GM21367 (cell line): ENCODE data around the gene PRRT1.
"Not testable (repeated sequence)": the region's sequence is repeated elsewhere in the genome, so short reads cannot be mapped to it uniquely, and the experiment has no call there.

Experiments
- ATAC-seq: cut with Tn5 transposase; IDR thresholded peaks from one replicate; pipeline ENCODE4 v1.9.1; 2021; ENCODE audit not compliant: unreplicated experiment

The PRRT1 gene

DNA sequence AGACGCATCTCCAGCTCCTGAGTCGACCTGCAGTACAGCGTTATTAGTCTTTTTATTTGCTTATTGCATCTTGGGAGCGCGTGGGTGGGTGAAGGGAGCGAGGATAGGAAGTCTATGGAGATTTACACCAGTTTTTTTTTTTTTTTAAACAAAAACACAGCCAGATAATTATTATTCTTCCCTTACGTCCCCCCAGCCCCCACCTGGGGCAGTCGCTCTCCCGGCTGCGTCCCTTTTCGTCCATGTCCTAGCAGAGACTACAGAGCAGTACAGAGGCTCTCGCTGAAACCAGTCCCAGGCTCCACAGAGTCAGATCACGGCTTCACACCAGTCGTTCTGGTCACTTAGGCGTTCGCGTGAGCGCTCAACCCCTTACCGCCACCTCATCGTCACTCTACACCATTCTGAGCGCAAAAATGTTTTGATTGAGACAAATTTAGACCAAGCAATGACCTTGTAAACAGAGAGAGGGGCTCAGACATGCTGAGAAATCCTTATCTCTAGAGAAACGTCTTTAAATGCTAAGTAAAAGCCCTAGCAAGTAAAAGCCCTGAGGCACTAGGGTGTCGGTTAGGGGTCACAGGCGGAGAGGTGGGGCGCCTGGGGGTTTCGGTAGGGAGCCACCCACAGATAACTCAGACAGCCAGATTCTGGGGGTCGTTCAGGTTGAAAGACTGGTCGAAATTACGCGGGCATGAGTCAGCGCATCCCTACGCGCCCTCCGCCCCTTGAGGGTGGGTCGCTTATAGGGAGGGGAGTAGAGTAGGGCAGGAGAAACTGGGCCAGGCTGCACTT, 1.2 kb upstream of the PRRT1 start:
- no peak for ATAC-seq

DNA sequence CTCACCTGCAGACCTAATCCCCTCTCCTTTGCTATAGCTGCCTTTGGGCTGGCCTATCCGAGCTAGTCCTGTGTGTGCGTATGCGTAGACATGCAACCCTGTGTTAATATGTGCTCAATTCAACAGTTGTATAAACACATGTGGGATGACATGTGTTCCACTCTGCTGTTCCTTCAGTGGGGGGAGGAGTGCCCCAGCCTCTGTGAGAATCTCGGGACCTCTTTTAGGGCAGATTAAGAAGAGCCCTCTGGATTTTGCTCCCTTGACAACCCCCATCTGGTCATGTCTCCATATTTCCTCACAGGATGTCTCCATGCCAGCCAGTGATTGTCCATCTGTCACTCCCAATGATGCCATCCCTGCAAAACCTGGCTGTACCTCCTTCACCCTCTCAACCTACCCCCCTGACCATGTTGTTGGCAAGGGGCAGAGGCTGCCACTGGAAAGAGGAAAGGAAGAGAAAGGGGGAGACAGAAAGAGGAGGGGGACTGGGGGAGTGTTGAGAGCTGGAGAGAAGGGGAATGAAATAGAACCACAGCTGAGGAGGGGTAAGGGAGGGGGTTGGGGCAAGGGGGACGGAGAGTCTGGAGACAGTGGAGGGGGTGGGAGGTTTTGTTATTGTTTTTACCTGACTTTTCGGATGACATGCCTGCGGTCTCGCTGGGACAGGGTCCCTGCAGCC, 417 bp downstream of the PRRT1 start:
- no peak for ATAC-seq

DNA sequence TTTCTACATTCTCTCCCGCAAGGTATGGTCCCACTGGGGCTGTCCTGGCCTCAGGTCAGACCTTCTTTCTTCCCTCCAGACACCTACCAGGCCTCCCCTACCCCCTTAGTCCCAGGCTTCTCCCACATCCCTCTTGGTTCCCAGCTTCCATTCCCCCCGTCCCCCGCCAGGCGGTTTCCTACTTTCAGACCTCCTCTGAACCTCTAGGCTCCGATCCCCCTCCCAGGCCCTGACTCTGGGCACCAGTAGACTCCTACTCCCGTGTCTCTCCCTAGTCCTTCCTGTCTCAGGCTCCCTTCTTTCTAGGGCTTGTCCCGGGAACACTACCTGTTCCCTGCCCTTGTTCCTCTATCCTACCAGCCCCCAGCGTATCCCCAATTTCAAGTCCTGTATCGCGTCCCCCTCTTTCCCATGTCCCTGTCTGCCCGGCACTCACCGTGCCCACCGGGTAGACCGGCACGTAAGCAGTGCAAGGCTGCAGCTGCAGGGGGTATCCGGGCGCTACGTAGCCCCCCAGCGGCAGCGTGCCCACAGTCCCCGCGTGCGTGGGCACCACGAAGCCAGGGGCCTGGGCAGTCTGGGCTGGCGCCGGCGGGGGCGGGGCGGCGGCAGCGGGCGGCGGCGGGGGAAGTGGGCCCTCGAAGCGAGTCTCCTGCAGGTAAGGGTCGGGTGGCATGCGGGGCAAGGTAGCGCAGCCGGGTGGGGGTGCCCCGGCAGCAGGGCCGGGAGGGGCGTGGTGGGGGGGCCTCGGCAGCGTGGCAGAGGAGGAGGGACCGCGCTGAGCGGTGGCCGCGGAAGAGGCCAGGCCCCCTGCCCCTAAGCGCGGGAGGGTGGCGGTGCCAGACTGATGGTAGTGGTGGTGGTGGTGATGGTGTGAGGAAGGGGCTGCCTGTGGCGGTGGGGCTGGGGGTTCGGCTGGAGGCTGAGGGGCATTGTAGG, 1.5 kb downstream of the PRRT1 start:
- ATAC-seq, result no peak

DNA sequence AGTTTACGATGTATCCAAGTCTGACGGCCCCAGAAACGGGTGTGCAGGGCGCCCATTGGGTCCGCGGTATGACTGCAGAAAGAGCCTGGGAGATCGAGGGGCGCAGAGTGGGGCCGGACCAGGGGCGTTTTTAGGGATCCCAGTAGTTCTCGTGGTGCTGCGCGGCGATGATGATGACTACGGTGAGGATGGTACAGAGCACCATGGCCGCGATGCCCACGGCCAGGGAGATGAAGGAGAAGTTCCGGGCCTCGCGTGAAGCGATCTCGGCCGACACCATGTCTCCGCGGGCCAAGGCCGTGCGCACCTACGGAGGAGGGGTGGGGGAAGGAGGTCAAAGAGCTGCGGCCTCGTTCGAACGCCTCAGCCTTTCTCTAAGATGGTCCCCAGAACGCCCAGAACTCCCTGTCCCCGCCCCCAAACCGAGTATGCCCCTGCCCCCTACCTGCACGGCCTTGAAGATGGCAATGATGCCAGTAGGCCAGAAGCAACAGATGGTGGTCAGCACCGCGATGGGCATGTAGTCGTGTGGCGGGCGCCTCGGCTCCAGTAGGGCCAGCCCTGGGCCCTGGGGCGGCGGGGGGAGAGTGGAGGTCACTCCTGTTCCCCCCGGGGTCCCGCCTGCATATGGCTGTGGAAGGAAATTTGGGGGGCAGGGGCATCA, 2.5 kb downstream of the PRRT1 start:
- no peak for ATAC-seq

DNA sequence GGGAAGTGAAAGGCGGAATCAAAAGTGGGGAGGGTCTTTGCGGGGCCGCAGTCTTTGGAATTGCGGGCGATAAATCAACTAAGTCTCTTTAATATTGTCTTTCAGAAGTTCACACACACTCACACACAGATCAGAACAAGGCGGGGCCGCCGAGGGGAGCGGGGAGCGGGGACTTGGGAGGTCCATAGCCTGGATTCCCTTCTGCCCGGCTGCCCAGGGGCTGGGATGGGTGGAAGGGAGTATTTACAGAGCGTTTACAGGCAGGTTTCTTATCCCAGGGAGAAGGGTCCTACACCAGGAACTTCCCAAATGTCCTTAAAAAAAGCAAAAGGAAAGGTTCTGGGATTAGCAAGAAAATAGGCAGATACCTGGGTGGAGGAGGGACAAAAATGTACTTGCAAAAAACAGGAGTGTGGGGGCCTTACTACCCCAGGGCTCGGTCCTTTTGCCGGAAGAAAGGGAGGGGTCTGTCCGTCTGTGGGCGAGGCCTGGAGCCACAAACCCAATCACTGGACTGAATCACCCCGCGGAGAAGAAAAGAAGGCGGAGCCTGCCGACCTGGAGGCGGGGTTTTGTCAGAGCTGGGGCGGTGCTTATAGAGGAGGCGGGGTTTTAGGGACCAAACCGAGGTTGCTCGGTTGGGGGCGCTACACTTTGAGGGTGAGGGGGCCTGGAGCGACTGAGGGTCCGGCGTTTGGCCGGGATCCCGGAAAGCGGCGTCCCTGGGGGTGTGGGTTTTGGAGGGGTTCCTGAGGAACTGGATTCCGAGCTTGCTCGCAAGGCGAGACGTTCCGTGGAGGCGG, 3.2 kb downstream of the PRRT1 start:
- ATAC-seq, result no peak

DNA sequence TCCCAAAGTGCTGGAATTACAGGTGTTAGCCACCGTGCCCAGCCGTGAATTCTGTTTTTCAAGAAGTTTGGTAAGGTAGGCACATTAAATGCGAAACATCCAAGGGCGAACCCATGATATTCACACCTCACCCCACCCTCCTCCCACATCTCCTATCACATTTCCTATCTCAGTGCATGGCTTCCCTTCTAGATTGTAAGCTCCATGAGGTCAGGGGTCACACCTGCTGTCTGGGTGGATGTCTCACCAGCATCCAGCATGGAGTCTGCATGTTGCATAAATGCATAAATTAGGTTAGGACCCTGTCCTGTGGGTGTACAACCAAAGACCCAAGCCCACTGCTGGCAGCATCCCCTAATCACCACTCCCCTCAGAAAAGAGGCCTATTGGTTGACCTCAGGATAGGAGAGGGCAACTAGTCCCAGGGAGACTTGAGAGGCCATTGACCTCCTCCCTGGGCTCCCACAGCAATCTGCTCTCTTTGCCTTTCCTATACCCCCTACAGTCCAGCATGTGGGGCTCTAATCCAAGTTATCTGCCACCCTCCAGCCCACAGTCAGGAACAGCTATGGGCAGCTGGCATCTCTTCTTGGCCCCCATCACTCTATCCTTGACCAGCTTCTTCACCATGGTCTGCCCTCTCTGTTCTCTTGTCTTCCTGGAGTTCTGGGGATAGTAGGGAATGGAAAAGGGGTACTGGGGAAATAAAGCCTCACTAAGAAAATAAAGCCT, 4.2 kb downstream of the PRRT1 start:
- no peak for ATAC-seq

DNA sequence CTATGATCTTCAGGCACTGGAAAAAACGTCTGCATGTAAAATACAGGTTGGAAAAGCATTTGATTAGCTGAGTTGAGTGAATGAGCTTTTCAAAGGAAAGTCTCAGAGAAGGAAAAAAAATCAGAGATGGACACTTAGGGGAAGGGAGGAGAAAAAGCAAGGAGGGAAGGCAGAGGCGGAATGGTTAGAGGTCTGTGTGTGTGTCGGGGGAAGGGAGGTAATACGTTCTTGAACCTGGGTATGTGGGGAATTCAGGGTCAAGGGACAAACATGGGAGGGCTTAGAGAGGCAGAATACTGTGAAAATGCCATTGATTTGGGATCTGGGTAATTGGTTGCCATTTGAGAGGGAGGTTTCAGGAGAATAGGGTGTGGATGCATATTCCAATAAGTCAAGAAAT, 5.1 kb downstream of the PRRT1 start:
- ATAC-seq, result no peak

DNA sequence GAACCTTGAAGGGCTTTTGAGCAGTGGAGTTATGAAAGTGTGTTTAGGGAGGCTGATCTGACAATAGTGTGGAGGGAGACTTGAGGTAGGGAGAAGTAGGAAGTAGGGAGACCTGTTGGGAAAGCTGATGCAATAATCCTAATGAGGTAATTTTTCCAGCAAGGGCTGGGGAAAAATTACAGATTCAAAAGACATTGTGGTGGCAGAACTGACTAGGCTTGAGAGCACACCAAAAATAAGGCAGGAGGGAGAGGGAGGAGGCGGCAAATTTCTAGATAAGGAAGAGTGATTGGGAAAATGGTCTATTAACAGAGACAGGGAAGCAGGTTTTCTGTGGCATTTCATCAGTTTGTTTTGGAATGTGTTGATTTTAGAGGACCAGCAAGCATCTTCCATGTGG, 5.5 kb downstream of the PRRT1 start:
- ATAC-seq, result no peak

DNA sequence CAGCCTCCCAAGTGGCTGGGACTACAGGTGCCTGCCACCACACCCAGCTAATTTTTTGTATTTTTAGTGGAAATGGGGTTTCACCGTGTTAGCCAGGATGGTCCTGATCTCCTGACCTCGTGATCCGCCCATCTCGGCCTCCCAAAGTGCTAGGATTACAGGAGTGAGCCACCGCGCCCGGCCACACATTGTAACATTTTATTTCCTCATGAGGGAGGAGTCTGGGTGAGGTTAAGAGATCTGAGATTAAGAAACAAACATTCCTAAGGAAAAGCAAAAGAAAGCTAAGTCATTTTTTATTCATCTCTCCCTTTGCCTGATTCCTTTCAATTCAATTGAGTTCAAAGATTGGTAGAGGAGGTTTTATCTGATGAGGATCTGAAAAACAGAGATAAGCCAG, 7.5 kb downstream of the PRRT1 start:
- ATAC-seq, result not testable (repeated sequence)

DNA sequence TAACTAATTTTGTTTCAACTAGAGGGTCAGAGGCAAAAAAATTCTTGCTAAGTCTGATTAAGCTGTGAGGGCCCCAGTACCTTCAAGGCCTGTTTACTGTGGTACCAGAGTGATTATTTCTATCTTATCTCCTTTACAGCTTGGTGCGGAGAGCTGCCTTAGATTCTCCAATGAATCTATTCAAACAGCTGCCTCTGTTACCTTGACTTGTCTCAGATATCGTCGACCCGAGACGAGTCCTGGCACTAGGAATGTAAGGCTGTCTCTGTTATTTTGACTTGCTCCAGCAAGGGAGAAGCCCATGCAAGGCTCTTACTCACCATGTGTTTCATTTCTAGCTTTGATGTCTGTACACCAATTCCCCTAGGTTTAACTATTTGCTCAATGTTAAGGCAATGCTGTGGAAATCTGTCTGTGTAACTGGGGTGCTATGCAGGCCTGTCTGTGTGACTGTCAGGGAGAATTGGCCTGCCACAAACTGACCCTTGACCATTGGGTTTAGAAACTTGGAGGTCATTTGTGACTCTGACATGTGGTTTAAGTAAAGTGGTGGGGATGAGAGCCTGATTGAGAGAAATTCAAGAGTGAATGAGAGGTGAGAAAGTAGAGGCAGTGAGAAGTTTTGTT, 11.2 kb downstream of the PRRT1 start:
- ATAC-seq, result no peak

DNA sequence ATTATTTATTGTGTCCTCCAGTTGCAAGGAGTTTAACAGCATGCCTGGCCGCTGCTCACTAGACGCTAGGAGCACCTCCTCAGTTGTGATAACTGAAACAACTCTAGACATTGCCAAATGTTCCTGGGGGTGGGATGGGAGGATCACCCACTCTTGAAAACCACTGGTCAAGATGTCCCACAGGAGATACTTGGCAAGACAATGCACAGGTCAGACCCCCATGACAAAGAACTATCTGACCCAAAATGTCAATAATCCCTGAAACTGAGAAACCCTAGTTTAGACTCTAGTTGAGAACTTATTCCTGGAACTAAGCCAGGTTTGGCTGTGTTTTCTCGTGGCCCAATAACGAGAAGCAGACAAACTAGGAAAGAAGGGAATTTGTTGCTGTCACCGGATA, 12.1 kb downstream of the PRRT1 start:
- no peak for ATAC-seq

DNA sequence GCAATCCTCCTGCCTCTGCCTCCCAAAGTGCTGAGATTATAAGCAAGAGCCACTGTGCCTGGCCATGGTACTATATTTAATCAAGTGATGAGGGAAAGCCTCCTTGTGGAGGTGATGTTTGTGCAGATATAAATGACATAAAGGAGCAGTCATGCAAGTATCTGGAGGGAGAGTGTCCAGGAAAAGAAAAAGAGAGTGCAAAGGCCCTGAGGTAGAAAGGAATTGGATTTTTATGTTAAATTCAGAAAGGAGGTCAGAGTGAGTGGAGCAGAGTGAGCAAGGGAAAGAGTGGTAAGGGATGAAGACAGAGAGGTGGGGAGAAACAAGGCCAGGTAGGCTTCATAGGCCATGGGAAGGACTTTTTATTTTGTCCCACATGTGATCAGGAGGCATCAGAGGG, 14.3 kb downstream of the PRRT1 start:
- ATAC-seq, result no peak

DNA sequence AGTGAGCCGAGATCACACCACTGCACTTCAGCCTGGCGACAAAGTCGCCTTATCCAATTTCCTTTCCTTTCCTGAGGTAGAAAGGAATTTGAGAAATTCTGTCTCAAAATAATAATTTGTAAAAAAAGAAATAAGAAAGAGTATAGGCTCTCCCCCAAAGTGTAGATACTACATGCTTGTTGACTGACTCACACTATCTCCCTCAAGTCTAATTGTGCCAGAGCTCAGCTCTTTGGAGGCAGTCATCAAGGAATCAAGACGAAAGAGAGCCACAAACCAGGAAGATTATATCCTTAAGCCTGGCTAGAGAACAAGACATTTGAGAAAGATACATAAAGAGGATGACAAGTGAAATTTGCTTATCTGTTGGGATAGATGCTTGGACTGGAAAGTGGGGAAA, 18.0 kb downstream of the PRRT1 start:
- ATAC-seq, result no peak

DNA sequence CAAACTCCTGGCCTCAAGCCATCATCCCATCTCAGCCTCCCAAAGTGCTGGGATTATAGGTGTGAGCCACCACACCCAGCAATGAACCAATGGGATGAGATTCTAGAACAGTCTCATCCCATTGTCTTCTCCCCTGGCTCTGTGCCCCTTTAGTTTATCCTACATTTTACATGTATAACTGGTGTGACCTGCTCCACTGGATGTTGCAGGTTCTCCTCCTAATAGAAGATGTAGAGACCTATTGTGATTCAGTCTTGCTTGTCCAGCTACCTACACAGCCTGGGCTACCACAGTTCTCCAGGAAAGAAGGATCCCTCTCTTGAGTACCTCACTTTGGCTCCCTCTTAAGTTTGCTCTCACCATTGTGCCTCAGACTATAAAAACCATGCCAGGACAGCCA, 19.6 kb downstream of the PRRT1 start:
- no peak for ATAC-seq

DNA sequence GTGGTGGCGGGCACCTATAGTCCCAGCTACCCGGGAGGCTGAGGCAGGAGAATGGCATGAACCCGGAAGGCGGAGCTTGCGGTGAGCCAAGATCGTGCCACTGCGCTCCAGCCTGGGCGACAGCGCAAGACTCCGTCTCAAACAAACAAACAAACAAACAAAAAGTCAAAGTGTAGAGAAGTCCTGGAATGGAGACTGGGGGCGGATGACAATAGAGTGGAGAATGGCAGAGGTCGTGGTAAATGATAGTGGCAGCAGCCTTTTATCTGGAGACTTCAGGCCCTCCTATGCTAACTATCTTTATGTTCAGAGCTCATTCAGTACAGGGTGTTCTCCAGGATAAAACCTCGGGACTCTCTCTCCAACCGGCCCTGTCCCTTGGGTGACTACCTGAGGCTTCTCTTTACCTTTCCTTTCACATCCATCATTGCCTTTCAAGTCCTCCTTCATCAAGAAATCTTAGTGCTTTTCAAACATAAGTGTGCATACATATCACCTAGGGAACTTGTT, 20.2 kb downstream of the PRRT1 start:
- ATAC-seq, result no peak

DNA sequence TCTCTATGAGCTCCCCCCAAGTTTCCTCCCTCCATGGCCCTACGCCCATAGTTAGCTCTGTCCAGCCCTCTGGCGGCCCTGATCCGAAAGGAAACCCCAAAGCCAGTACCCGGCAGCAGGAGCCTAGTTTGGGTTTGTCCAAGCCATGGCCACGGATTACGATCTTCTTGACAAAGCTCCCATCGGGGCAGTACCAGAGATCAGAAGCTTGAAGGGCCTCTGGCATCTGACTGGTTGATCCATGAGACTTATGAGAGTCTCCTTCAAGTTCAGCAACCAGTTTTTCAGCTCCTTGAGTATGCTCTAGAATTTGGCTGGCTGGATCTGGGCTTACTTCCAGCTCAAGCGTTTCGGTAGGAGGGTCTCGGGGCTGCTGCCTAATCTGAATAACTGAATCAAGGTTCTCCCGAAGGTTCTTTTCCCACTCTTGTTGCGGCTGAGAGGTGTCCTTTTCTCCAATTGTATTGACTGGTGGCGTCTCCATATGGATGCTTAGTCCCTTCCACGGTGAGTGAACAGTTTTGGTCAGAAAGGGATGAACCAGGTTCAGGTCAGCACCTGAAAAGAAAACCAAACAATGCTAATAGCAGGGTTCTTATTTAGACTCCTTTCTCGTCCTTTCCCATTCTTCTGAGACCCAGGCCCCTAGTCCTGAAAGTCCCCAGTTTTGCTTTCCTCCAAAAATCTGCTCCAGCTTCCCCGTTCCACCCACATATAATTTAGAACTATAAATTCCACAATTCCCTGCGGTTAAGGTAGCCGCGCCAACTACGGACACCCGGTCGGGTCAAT, 22.2 kb downstream of the PRRT1 start:
- ATAC-seq, result no peak

DNA sequence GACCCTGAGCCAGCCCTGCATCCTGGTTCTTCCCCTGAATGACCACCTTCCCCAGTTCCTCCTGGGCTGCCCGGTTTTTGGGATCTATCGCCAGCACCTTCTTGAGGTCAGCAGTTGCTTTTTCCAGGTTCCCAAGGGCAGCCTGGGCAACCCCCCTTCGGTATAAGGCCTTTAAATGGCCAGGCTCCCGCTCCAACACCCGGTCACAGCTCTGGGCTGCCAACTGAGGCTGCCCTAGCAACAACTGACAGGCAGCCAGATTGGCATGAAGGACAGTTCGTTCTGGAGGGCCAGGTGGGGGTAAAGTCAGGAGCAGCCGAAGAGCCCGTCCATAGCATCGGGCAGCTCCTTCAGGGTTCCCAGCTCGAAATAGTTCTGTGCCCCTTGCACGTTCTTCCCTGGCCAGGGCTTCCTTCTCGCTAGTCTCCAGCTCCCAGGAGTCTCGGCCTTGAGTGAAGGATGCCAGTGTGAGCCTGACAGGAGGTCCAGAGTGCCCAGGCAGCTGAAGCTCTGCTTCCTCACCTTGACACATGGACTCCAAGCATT, 22.9 kb downstream of the PRRT1 start:
- ATAC-seq, result no peak
